ENCODE data around the gene CALHM2.
A peak's percentile ranks its signal among the peaks of the same experiment; 100 is the strongest.

CALHM2 gene

DNA sequence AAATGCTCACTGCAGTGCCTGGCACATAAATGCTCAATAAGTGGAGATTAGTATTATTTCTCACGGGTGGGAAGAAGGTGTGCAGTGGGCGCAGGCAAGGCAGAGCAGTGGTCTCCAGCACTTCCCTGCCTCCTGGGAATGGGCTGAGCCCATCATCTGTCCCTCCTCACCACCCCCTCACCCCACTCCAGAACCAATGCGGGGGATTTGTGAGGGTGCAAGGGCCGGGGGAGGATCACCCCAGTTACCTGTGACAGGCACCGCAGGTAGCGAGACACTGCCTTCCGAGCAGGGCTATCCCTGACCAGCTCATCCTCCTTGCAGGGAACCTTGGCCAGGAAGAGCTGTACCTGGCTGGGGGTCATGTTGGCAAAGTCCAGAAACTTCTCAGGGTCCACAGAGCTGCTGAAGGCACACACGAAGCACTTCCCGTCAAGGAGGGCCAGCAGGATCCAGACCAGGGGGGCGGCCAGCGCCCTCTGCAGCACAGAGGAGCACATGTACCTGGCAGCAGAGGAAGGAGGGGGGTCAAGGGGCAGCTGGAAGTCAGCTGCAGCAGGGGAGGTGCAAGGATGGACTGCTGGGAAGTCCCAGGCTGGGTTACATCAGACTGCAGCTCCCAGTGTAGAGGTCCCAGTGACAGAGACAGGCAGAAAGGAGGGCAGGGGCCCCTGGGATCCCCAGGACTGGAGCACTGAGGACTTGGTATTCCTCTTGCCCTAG is 24.0 kb upstream of the CALHM2 start:
- Histone ChIP-seq H4K20me1 (no peaks in the 10 kb centered on the region), H3K9ac (no peak overlapping the region), H3K27me3 (no peaks in the 10 kb centered on the region), H3K4me2 (no peak overlapping the region), H3K4me3 (no peak overlapping the region), H3K27ac (0 out of 2 replicates have a peak overlapping the region, but pooled peaks have one; percentile 8), H3K9me3 (no peaks in the 10 kb centered on the region), H3K4me1 (peaks cover 63% of the 10 kb centered on the region), H3K36me3 (no peaks in the 10 kb centered on the region)
- no peak for TF ChIP-seq Cebpa-rat (IDR thresholded peaks at IDR 0.05)

DNA sequence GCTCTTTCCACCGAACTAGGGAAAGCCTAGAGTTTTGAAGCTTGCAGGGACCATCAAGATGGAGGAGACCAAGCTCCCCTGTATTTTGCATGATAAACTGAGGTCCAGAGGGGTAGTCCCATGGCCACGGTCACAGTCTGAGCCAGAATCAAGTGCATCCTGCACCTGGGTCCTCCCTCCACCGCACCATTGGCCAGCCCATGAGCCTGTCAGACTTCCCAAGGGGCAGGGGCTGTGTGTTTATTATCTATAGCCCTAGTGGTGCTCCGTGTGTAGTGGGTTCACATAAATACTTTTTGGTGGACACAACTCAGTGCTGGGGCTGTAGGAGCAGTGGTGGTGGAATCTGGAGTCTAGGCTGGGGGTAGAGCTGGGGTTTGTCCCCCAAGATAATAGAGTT is 23.3 kb upstream of the CALHM2 start:
- Histone ChIP-seq H3K4me1 (peaks cover 63% of the 10 kb centered on the region), H3K27me3 (no peaks in the 10 kb centered on the region), H4K20me1 (no peaks in the 10 kb centered on the region), H3K4me3 (no peak overlapping the region), H3K9ac (no peak overlapping the region), H3K27ac (no peak overlapping the region), H3K4me2 (no peak overlapping the region), H3K9me3 (no peaks in the 10 kb centered on the region), H3K36me3 (no peaks in the 10 kb centered on the region)
- TF ChIP-seq Cebpa-rat (IDR thresholded peaks at IDR 0.05) = no peak

DNA sequence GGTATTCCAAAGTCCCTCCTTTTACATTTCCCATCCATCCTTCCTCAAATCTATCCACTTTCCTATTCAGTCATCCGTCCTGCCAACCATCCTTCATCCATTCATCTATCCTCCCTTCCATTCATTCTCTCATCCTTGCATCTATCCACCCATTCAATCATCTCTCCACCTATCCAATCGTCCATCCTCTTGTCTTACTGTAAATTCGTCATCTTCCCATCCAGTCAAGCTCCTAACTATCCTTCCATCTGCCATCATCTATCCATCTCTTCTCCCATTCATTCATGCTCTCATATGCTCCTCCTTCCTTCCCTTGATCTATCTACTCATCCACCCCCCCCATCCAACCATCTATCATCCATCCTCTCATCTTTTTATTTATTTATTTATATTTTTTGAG is 21.9 kb upstream of the CALHM2 start:
- no peaks in the 10 kb centered on the region for H3K36me3 ChIP-seq
- H3K9me3 ChIP-seq = no peaks in the 10 kb centered on the region
- no peak overlapping the region for H3K4me2 ChIP-seq
- H3K9ac ChIP-seq = no peak overlapping the region
- no peak overlapping the region for H3K4me3 ChIP-seq
- no peak for TF ChIP-seq Cebpa-rat (IDR thresholded peaks at IDR 0.05)
- no peak overlapping the region for H3K27ac ChIP-seq
- no peaks in the 10 kb centered on the region for H3K27me3 ChIP-seq
- no peaks in the 10 kb centered on the region for H4K20me1 ChIP-seq
- H3K4me1 ChIP-seq = peaks cover 63% of the 10 kb centered on the region

DNA sequence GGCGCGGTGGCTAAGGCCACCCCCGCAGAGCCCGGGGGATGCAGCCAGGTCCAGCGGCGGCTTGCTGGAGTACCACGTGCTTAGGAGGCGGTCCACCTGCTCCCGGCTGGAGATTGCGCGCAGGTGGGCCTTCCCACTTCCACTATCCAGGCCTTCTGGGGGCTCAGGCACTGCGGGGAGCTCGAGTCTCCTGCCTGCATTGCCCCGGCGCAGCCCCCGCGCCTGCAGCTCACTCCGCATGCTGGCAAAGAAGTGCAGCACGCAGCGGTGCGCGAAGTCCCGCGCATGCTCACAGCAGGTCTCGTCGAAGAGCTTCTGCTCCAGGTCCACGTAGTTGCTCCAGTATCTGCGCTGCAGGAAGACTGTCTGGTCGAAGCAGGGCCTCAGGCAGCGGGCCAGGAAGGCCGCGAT is 21.1 kb upstream of the CALHM2 start:
- Histone ChIP-seq H4K20me1 (no peaks in the 10 kb centered on the region), H3K9me3 (no peaks in the 10 kb centered on the region), H3K9ac (no peak overlapping the region), H3K27ac (peak overlapping the region; percentile 81), H3K27me3 (no peaks in the 10 kb centered on the region), H3K4me1 (peaks cover 68% of the 10 kb centered on the region), H3K36me3 (no peaks in the 10 kb centered on the region), H3K4me2 (peak overlapping the region; percentile 72), H3K4me3 (no peak overlapping the region)
- TF ChIP-seq Cebpa-rat (IDR thresholded peaks at IDR 0.05) = no peak

DNA sequence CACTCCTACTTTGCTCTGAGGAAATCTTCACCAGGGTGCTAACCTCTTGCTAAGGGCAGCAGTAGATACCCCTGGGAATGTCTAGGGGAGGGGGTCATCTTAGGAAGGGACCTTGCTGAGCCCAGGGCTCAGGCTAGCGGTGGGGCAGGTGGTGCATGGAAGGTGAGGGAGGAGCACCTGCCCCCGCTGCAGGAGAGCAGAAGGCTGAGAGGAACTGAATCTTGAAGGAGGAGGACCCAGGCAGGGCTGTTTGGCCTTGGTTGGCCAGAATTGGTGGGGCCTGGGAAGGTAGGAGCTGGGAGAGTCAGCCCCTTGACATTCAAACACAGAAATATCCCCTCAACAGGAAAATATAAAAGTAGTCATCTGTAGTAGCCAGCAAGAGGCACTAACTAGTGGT is 19.8 kb upstream of the CALHM2 start:
- Histone ChIP-seq H3K27ac (peak overlapping the region; percentile 81), H3K4me1 (peaks cover 76% of the 10 kb centered on the region), H3K4me2 (peak overlapping the region; percentile 72), H3K27me3 (no peaks in the 10 kb centered on the region), H3K9me3 (no peaks in the 10 kb centered on the region), H3K4me3 (peak overlapping the region; percentile 23), H4K20me1 (no peaks in the 10 kb centered on the region), H3K36me3 (no peaks in the 10 kb centered on the region), H3K9ac (peak overlapping the region; percentile 71)
- TF ChIP-seq Cebpa-rat (IDR thresholded peaks at IDR 0.05) = no peak

DNA sequence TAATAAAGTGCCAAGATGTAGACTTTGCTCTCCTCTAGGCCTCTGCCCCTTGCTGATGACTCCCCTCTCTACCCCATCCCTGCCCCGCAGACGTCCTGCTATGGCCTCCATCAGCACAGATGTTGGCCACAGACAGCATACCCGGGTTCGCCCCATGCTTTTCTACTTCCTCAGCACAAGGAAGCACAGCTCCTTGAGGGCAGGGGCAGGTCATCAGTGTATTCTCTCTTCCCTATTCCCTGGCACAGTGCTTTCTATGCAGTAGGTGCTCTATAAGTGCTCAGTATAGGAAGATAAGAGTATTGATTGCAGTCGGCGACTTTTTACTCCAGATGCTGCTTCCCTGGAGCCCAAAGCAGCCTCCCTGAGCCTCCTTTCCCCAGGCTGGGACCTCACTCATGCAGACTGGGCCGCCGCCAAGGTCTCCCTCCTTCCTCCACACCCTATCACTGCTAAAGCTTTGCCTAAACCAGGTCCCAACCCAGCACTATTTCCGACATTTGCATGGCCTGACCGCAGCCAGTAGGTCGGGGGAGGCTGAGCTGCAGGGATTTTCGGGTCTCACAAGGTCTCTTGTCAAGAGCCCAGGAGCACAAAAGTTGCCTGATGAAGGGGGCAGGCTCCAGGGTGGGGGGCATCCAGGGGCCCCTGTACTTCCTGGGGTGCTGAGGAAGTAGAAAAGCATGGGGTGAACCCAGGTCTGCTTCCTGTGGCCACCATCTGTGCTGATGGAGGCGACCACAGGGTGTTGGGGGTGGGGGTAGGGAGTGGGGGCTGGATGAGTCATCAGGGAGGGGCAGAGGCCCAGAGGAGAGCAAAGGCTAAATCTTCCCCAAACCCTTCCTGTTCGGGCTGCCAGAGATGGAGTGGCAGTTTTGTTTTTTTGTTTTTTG is 18.8 kb upstream of the CALHM2 start:
- Histone ChIP-seq H3K4me3 (peak overlapping the region; percentile 23), H3K9me3 (no peaks in the 10 kb centered on the region), H3K4me1 (peaks cover 81% of the 10 kb centered on the region), H3K27ac (peak overlapping the region; percentile 81), H3K4me2 (peak overlapping the region; percentile 72), H4K20me1 (no peaks in the 10 kb centered on the region), H3K36me3 (no peaks in the 10 kb centered on the region), H3K9ac (peak overlapping the region; percentile 71), H3K27me3 (no peaks in the 10 kb centered on the region)
- no peak for TF ChIP-seq Cebpa-rat (IDR thresholded peaks at IDR 0.05)

DNA sequence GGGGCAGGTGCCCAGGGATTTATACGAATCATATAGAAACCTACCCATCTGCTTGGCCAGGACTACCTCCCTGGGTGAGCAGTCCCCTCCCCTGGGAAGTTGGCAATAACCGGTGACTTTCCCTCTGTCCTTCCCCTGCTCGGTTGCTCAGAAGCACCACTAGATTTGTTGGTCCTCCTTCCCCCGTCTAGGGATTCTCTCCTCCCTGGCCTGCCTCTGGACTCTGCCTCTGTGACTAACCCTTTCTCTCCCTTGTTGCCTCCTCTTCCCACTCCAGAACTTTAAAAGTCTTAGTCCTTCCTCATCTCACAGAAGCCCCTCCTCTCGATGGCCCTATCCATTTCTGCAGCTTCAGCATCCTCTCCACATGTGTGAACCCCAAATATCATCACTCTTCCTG is 17.0 kb upstream of the CALHM2 start:
- Histone ChIP-seq H3K36me3 (no peaks in the 10 kb centered on the region), H3K9me3 (no peaks in the 10 kb centered on the region), H3K4me1 (peaks cover 93% of the 10 kb centered on the region), H3K4me3 (no peak overlapping the region), H3K9ac (no peak overlapping the region), H3K27me3 (no peaks in the 10 kb centered on the region), H3K27ac (peak overlapping the region; percentile 41; the same call in 1 of the 2 replicates), H4K20me1 (no peaks in the 10 kb centered on the region), H3K4me2 (peak overlapping the region; percentile 72)
- no peak for TF ChIP-seq Cebpa-rat (IDR thresholded peaks at IDR 0.05)

DNA sequence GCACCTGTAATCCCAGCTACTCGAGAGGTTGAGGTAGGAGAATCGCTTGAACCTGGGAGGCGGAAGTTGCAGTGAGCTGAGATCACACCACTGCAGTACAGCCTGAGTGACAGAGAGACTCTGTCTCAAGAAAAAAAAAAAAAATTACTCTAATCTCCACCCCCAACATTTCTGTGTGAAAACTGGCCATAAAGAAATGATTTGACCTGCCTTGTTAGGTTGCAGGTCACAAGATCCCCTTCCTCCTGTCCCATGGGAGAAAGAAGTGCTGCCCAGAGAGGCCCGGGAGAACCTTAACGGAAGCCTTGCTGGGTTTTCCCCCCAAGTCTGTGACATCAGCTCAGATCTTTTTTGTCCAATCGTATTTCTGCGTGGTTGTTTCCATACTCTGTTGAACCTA is 15.2 kb upstream of the CALHM2 start:
- H3K4me1 ChIP-seq = peaks cover 90% of the 10 kb centered on the region

DNA sequence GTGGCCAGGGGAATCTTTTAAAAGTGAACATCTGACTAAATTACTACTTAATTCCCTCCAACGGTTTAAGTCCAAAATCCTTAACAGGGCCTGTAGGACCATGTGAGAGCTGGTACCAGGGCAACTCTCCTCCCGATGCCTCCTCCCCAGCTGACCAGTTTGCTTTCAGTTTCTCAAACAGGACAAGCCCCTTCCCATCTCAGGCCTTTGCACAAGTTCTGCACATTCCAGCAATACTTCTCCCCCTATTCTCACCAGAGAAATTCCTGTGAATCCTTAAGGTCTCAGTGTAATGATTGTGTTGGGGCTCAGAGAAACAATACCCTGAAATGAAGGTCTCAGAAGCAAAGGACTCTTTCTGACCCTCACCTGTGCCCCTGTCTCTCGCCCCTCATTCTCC is 14.6 kb upstream of the CALHM2 start:
- peak overlapping the region; percentile 62 for H3K27ac ChIP-seq
- peak overlapping the region; percentile 5; the same call in 1 of the 2 replicates for H3K9ac ChIP-seq
- TF ChIP-seq Cebpa-rat (IDR thresholded peaks at IDR 0.05) = no peak
- peaks cover 84% of the 10 kb centered on the region for H3K4me1 ChIP-seq
- no peaks in the 10 kb centered on the region for H3K27me3 ChIP-seq
- no peaks in the 10 kb centered on the region for H3K36me3 ChIP-seq
- H3K4me3 ChIP-seq = no peak overlapping the region
- peak overlapping the region; percentile 72 for H3K4me2 ChIP-seq
- no peaks in the 10 kb centered on the region for H3K9me3 ChIP-seq
- no peaks in the 10 kb centered on the region for H4K20me1 ChIP-seq

More for the DNA sequence above, 15.2 kb upstream of the CALHM2 start:
- no peaks in the 10 kb centered on the region for H4K20me1 ChIP-seq
- peak overlapping the region; percentile 62 for H3K27ac ChIP-seq
- H3K9ac ChIP-seq = peak overlapping the region; percentile 5; the same call in 1 of the 2 replicates
- no peaks in the 10 kb centered on the region for H3K27me3 ChIP-seq
- no peak overlapping the region for H3K4me3 ChIP-seq
- H3K4me2 ChIP-seq = peak overlapping the region; percentile 72
- no peaks in the 10 kb centered on the region for H3K9me3 ChIP-seq
- no peaks in the 10 kb centered on the region for H3K36me3 ChIP-seq
- no peak for TF ChIP-seq Cebpa-rat (IDR thresholded peaks at IDR 0.05)
